B cell (primary cell): ENCODE data around the gene PXN. TPM values are rescaled to one million over a fixed set of nuclear protein-coding genes. Genes with fewer than 3 reads are reported as not detected.

Source experiments
- ATAC-seq: fragments of 200-7000 bp; cut with Tn5 transposase; one replicate; pipeline ENCODE4 v1.10.0; 2021; ENCODE audit warnings: low read depth, mild to moderate bottlenecking, moderate number of reproducible peaks, moderate library complexity
- CTCF ChIA-PET: fragments of 350-600 bp; sonication (Branson Sonifier 250); formaldehyde crosslinking; loops from one replicate; lab custom pipeline; 2021; ENCODE audit warnings: antibody characterized with exemption, inconsistent platforms; lab: Charles Lee
- POLR2A ChIA-PET: fragments of 350-600 bp; sonication (Branson Sonifier 250); formaldehyde crosslinking; loops from one replicate; lab custom pipeline; 2021; ENCODE audit warnings: antibody characterized with exemption; lab: Charles Lee
- DNase-seq: peaks from one replicate; pipeline ENCODE4 v3.0.0; 2013
- H2AFZ ChIP-seq: 2 replicates; pipeline ENCODE4 v1.6.1; 2012; ENCODE audit warnings: mild to moderate bottlenecking, low read depth, low read length; ENCODE audit not compliant: insufficient read depth, poor library complexity, severe bottlenecking
- H3K27ac ChIP-seq, 2 donors: 1 replicate in 1 of 2; 2 replicates in 1 of 2; pipeline ENCODE4 v1.5.1; 2012 to 2013; ENCODE audit warnings: low read length in 2 of 2, mild to moderate bottlenecking in 2 of 2, moderate library complexity in 1 of 2
- H3K27me3 ChIP-seq, 4 experiments: fragments of 200-600 bp in 1 of 4; sonication (generic) in 1 of 4; replicated peaks in 1 of 4; 1 replicate in 2 of 4; 2 replicates in 2 of 4; pipeline versions ENCODE4 v1.6.1 to v1.7.0; 2013 to 2016; ENCODE audit warnings: low read length in 3 of 4, mild to moderate bottlenecking in 2 of 4, mixed read lengths in 1 of 4, moderate library complexity in 1 of 4; ENCODE audit not compliant: insufficient read depth in 4 of 4, control insufficient read depth in 3 of 4; ENCODE audit errors: control extremely low read depth in 1 of 4
- H3K36me3 ChIP-seq, 2 experiments: replicated peaks in 1 of 2; 1 replicate in 1 of 2; 2 replicates in 1 of 2; pipeline versions ENCODE4 v1.6.1 to v1.7.1; 2013; ENCODE audit warnings: low read length in 1 of 2; ENCODE audit not compliant: insufficient read depth in 2 of 2, control insufficient read depth in 1 of 2; ENCODE audit errors: control extremely low read depth in 1 of 2, extremely low read depth in 1 of 2
- H3K4me1 ChIP-seq, 2 donors: fragments of 200-600 bp in 1 of 2; sonication (generic) in 1 of 2; 1 replicate in 1 of 2; 2 replicates in 1 of 2; pipeline versions ENCODE4 v1.5.1 to v1.6.1; 2013 to 2017; ENCODE audit warnings: low read length in 2 of 2; ENCODE audit not compliant: control insufficient read depth in 2 of 2, insufficient read depth in 2 of 2
- H3K4me2 ChIP-seq: replicated peaks from 2 replicates; pipeline ENCODE3; 2012; ENCODE audit warnings: mild to moderate bottlenecking, low read depth, low read length; ENCODE audit not compliant: poor library complexity, severe bottlenecking
- H3K4me3 ChIP-seq, 5 experiments: fragments of 200-600 bp in 1 of 5; sonication (generic) in 1 of 5; 1 replicate in 3 of 5; 2 replicates in 2 of 5; pipeline versions ENCODE4 v1.5.1 to v1.7.0; 2011 to 2016; ENCODE audit warnings: low read length in 4 of 5, mild to moderate bottlenecking in 4 of 5, low read depth in 2 of 5, control low read depth in 1 of 5, moderate library complexity in 1 of 5; ENCODE audit not compliant: insufficient read depth in 1 of 5; ENCODE audit errors: control extremely low read depth in 1 of 5, extremely low read depth in 1 of 5
- H3K79me2 ChIP-seq: fragments of 200-600 bp; sonication (generic); one replicate; pipeline ENCODE4 v1.6.0; 2016; ENCODE audit warnings: low read length; ENCODE audit not compliant: control insufficient read depth, insufficient read depth
- H3K9ac ChIP-seq: fragments of 200-600 bp; sonication (generic); 2 replicates; pipeline ENCODE4 v1.6.1; 2017; ENCODE audit warnings: mild to moderate bottlenecking, low read length, moderate library complexity
- H3K9me3 ChIP-seq, 3 donors: one replicate each; pipeline versions ENCODE4 v1.6.1 to v1.7.1; 2013; ENCODE audit warnings: low read length in 2 of 3; ENCODE audit not compliant: control insufficient read depth in 2 of 3, insufficient read depth in 1 of 3; ENCODE audit errors: control extremely low read depth in 1 of 3
- H4K20me1 ChIP-seq: 2 replicates; pipeline ENCODE4 v1.6.0; 2012; ENCODE audit warnings: mild to moderate bottlenecking, low read length; ENCODE audit not compliant: insufficient read depth, control insufficient read depth, poor library complexity, severe bottlenecking
- H3K27ac Mint-ChIP-seq: one replicate; pipeline ENCODE4 v1.8.0; 2021; ENCODE audit warnings: mixed read lengths
- H3K27me3 Mint-ChIP-seq: one replicate; pipeline ENCODE4 v1.8.0; 2021; ENCODE audit warnings: mixed read lengths
- H3K4me1 Mint-ChIP-seq: one replicate; pipeline ENCODE4 v1.8.0; 2021; ENCODE audit warnings: mixed read lengths
- H3K4me3 Mint-ChIP-seq: one replicate; pipeline ENCODE4 v1.8.0; 2021; ENCODE audit warnings: mixed read lengths
- H3K9me3 Mint-ChIP-seq: one replicate; pipeline ENCODE4 v1.8.0; 2022; ENCODE audit warnings: mixed read lengths; ENCODE audit not compliant: insufficient read depth
- EZH2 ChIP-seq: IDR thresholded peaks from 2 replicates; pipeline ENCODE4 v1.6.1; 2012; ENCODE audit warnings: borderline replicate concordance, low read depth, mild to moderate bottlenecking, moderate library complexity, low read length; ENCODE audit not compliant: insufficient read depth, poor library complexity, severe bottlenecking
- WGBS: methylation state at CpG from one replicate; pipeline ENCODE4 v1.1.5; 2013; ENCODE audit warnings: missing lambda C conversion rate; ENCODE audit not compliant: insufficient coverage; 5-methylcytosine and 5-hydroxymethylcytosine counted together
- intact Hi-C: fragments of 100-400 bp; cut with micrococcal nuclease; formaldehyde crosslinking; loops from one replicate; pipeline ENCODE4 v1.10.0; 2022
- polyA plus RNA-seq: library from polyadenylated mRNA; depleted of rRNA; stranded (reverse); fragments of >200 nt; gene quantifications from 2 replicates; pipeline ENCODE4 v1.2.3, GENCODE V29; 2012
- total RNA-seq, 2 donors: library from RNA; stranded (reverse); fragments of 120-200 nt in 1 of 2; gene quantifications; 1 replicate in 1 of 2; 2 replicates in 1 of 2; pipeline versions ENCODE4 v1.2.3 to v1.2.4, GENCODE V29; 2013 to 2022
- TF ChIP-seq, protein P1 (sequence below): fragments of 200-600 bp; IDR thresholded peaks from one replicate; pipeline ENCODE4 v1.8.0; 2022; ENCODE audit warnings: antibody characterized with exemption, mild to moderate bottlenecking

PXN gene
- total and polyA plus RNA-seq, 2 donors (not counting 1 experiment from before 2014, with no cell fraction given), result 2.0 to 3.1 TPM

- H2AFZ ChIP-seq, result no peak overlapping the region
- H3K4me1 ChIP-seq, result no peaks in the 10 kb centered on the region
- Mint-ChIP-seq H3K4me1 (peaks cover 3% of the 10 kb centered on the region), H3K9me3 (no peaks in the 10 kb centered on the region), H3K27ac (no peak overlapping the region), H3K27me3 (peaks cover 70% of the 10 kb centered on the region), H3K4me3 (no peak overlapping the region)
- ChIA-PET POLR2A (interaction anchor here (0.6 to 0.7 kb wide), 2 partner anchors 22 to 427 kb away, joined by 3 read pairs; no protein-coding TSS in a partner anchor), CTCF (interaction anchor here (1.1 to 7.2 kb wide), 2 partner anchors 11 to 26 kb away, joined by 3 to 48 read pairs; partner anchors contain the start of gene PXN)
- H3K4me2 ChIP-seq, result no peak overlapping the region
- WGBS, result 76% methylated on average over 10 of the region's 12 CpGs
- H3K9me3 ChIP-seq, result peaks cover 0 to 3% (median 0%) of the 10 kb centered on the region in 3 donors
- H3K4me3 ChIP-seq, result no peak overlapping the region
- DNase-seq (no peak), ATAC-seq (no peak)
- TF ChIP-seq, protein P1, sequence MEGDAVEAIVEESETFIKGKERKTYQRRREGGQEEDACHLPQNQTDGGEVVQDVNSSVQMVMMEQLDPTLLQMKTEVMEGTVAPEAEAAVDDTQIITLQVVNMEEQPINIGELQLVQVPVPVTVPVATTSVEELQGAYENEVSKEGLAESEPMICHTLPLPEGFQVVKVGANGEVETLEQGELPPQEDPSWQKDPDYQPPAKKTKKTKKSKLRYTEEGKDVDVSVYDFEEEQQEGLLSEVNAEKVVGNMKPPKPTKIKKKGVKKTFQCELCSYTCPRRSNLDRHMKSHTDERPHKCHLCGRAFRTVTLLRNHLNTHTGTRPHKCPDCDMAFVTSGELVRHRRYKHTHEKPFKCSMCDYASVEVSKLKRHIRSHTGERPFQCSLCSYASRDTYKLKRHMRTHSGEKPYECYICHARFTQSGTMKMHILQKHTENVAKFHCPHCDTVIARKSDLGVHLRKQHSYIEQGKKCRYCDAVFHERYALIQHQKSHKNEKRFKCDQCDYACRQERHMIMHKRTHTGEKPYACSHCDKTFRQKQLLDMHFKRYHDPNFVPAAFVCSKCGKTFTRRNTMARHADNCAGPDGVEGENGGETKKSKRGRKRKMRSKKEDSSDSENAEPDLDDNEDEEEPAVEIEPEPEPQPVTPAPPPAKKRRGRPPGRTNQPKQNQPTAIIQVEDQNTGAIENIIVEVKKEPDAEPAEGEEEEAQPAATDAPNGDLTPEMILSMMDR, result no peak
- TF ChIP-seq EZH2, result no peak
- peaks cover 0 to 90% (median 47%) of the 10 kb centered on the region in 4 experiments for H3K27me3 ChIP-seq
- H3K36me3 ChIP-seq, result no peaks in the 10 kb centered on the region
- H3K27ac ChIP-seq, result no peak overlapping the region
- intact Hi-C loops, result no loop called here
- no peak overlapping the region for H3K9ac ChIP-seq
- H4K20me1 ChIP-seq, result no peaks in the 10 kb centered on the region
- H3K79me2 ChIP-seq, result no peaks in the 10 kb centered on the region
These were observed 26.6 kb downstream of the PXN start for GRCh38 chr12:120238839-120239445.

GRCh38 chr12:120238217-120238616 lies 27.3 kb downstream of the PXN start:
- TF ChIP-seq EZH2, result no peak
- TF ChIP-seq, protein P1, result no peak
- WGBS, result 11% methylated on average over 5 of the region's 9 CpGs
- no peak overlapping the region for H3K27ac ChIP-seq
- peaks cover 0 to 91% (median 48%) of the 10 kb centered on the region in 4 experiments for H3K27me3 ChIP-seq
- peaks cover 8% of the 10 kb centered on the region for H3K4me1 Mint-ChIP-seq
- CTCF ChIA-PET, result interaction anchor here (1.1 to 7.2 kb wide), 2 partner anchors 10 to 27 kb away, joined by 3 to 48 read pairs; partner anchors contain the start of gene PXN
- no peaks in the 10 kb centered on the region for H3K36me3 ChIP-seq
- H3K4me1 ChIP-seq, result no peaks in the 10 kb centered on the region
- peaks cover 0 to 3% (median 0%) of the 10 kb centered on the region in 3 donors for H3K9me3 ChIP-seq
- H3K4me3 ChIP-seq, result no peak overlapping the region
- DNase-seq (no peak), ATAC-seq (no peak)
- intact Hi-C loops, result no loop called here
- H3K27ac Mint-ChIP-seq, result no peak overlapping the region
- no peak overlapping the region for H3K4me2 ChIP-seq
- no peaks in the 10 kb centered on the region for H3K9me3 Mint-ChIP-seq
- no peak overlapping the region for H2AFZ ChIP-seq
- no peaks in the 10 kb centered on the region for H4K20me1 ChIP-seq
- H3K27me3 Mint-ChIP-seq, result peaks cover 72% of the 10 kb centered on the region
- H3K79me2 ChIP-seq, result no peaks in the 10 kb centered on the region
- POLR2A ChIA-PET, result interaction anchor here (0.7 kb wide), 1 partner anchor 23 kb away, joined by 3 read pairs; no protein-coding TSS in a partner anchor
- no peak overlapping the region for H3K4me3 Mint-ChIP-seq
- no peak overlapping the region for H3K9ac ChIP-seq
